GM21786 (cell line): ENCODE results near the gene MRFAP1.
"Not testable (repeated sequence)": the region's sequence is repeated elsewhere in the genome, so short reads cannot be mapped to it uniquely, and the experiment has no call there.

Experiments used
- ATAC-seq: cut with Tn5 transposase; IDR thresholded peaks from one replicate; pipeline ENCODE4 v1.9.1; 2021; ENCODE audit not compliant: unreplicated experiment

The MRFAP1 gene

GRCh38 chr4:6663596-6664393 is 23.3 kb downstream of the MRFAP1 start:
- no peak for ATAC-seq

- ATAC-seq, result no peak
Measured at GRCh38 chr4:6665320-6665654, 24.8 kb downstream of the MRFAP1 start.

- ATAC-seq, result no peak
Measured at GRCh38 chr4:6668391-6668790, 27.9 kb downstream of the MRFAP1 start.

GRCh38 chr4:6671648-6672047 is 31.2 kb downstream of the MRFAP1 start:
- ATAC-seq, result no peak

GRCh38 chr4:6672131-6672530 is 31.6 kb downstream of the MRFAP1 start:
- no peak for ATAC-seq

- not testable (repeated sequence) for ATAC-seq
Measured at GRCh38 chr4:6672541-6673190, 32.2 kb downstream of the MRFAP1 start.

- ATAC-seq, result not testable (repeated sequence)
Measured at GRCh38 chr4:6673191-6673659, 32.7 kb downstream of the MRFAP1 start.

- peak; percentile 64 for ATAC-seq
Measured at GRCh38 chr4:6673660-6674499, 33.4 kb downstream of the MRFAP1 start.

- ATAC-seq, result peak; percentile 42
Measured at GRCh38 chr4:6674500-6675149, 34.1 kb downstream of the MRFAP1 start.

- ATAC-seq, result no peak
Measured at GRCh38 chr4:6676722-6677558, 36.5 kb downstream of the MRFAP1 start.

- no peak for ATAC-seq
Measured at GRCh38 chr4:6680372-6681034, 40.0 kb downstream of the MRFAP1 start.

GRCh38 chr4:6681191-6681590 is 40.7 kb downstream of the MRFAP1 start:
- no peak for ATAC-seq

- no peak for ATAC-seq
Measured at GRCh38 chr4:6682862-6683590, 42.5 kb downstream of the MRFAP1 start.

GRCh38 chr4:6684656-6685055 is 44.2 kb downstream of the MRFAP1 start:
- no peak for ATAC-seq

GRCh38 chr4:6686104-6686787 is 45.8 kb downstream of the MRFAP1 start:
- no peak for ATAC-seq

GRCh38 chr4:6687947-6688878 is 47.7 kb downstream of the MRFAP1 start:
- no peak for ATAC-seq

- ATAC-seq, result peak; percentile 90
Measured at GRCh38 chr4:6688879-6689505, 48.5 kb downstream of the MRFAP1 start.
